IMR-90 (cell line): ENCODE results near the gene FAM53B. TPM values are rescaled to one million over a fixed set of nuclear protein-coding genes. Genes with fewer than 3 reads are reported as not detected.

Experiments
- ATAC-seq: fragments of 200-7000 bp; cut with Tn5 transposase; 2 replicates; pipeline ENCODE4 v1.9.1; 2020; ENCODE audit warnings: low read depth, mild to moderate bottlenecking, moderate library complexity
- BruUV-seq: library from RNA; stranded (reverse); fragments of 400-500 nt; replicated peaks from 2 replicates; lab custom pipeline; 2021; lab: Mats Ljungman, UMichigan
- CTCF ChIA-PET: fragments of 300-600 bp; formaldehyde crosslinking; extraction: SDS; loops from one replicate; lab custom pipeline; 2021; ENCODE audit warnings: antibody characterized with exemption; lab: Yijun Ruan, JAX
- POLR2A ChIA-PET: fragments of 300-600 bp; sonication (Branson Sonifier 250); formaldehyde crosslinking; loops from one replicate; lab custom pipeline; 2022; ENCODE audit warnings: antibody characterized with exemption; ENCODE audit not compliant: unreplicated experiment; lab: Charles Lee
- DNase-seq: peaks from one replicate; pipeline ENCODE4 v3.0.0; 2013
- H2AFZ ChIP-seq: replicated peaks from 2 replicates; pipeline ENCODE3; 2013; ENCODE audit warnings: low read length, mild to moderate bottlenecking; ENCODE audit not compliant: poor library complexity
- H2AK5ac ChIP-seq: 2 replicates; pipeline ENCODE4 v1.6.1; 2013; ENCODE audit warnings: low read depth, low read length, inconsistent platforms
- H2AK9ac ChIP-seq: replicated peaks from 2 replicates; pipeline ENCODE3; 2013; ENCODE audit warnings: mild to moderate bottlenecking, low read depth, low read length, moderate library complexity; ENCODE audit not compliant: poor library complexity
- H2BK120ac ChIP-seq: 2 replicates; pipeline ENCODE4 v1.6.1; 2013; ENCODE audit warnings: low read depth, low read length, inconsistent platforms
- H2BK15ac ChIP-seq: 3 replicates; pipeline ENCODE4 v1.6.1; 2013; ENCODE audit warnings: low read depth, low read length, inconsistent platforms
- H2BK20ac ChIP-seq: 2 replicates; pipeline ENCODE4 v1.6.1; 2013; ENCODE audit warnings: low read depth, mild to moderate bottlenecking, inconsistent platforms, low read length, moderate library complexity
- H2BK5ac ChIP-seq: 2 replicates; pipeline ENCODE4 v1.6.1; 2013; ENCODE audit warnings: mild to moderate bottlenecking, low read depth, low read length, inconsistent platforms; ENCODE audit not compliant: poor library complexity, severe bottlenecking
- H3K14ac ChIP-seq: replicated peaks from 2 replicates; pipeline ENCODE4 v1.6.1; 2013; ENCODE audit warnings: low read depth, low read length, inconsistent platforms
- H3K18ac ChIP-seq: 2 replicates; pipeline ENCODE4 v1.6.1; 2013; ENCODE audit warnings: low read depth, low read length, control low read depth
- H3K23ac ChIP-seq: 2 replicates; pipeline ENCODE4 v1.6.1; 2013; ENCODE audit warnings: low read depth, low read length, inconsistent platforms
- H3K27ac ChIP-seq: 2 replicates; pipeline ENCODE4 v1.5.1; 2013; ENCODE audit warnings: mild to moderate bottlenecking, control low read depth, low read length; ENCODE audit not compliant: insufficient read depth
- H3K27me3 ChIP-seq: 2 replicates; pipeline ENCODE4 v1.6.1; 2013; ENCODE audit warnings: low read length; ENCODE audit not compliant: control insufficient read depth, insufficient read depth
- H3K36me3 ChIP-seq: 2 replicates; pipeline ENCODE4 v1.6.1; 2013; ENCODE audit warnings: low read length, mixed read lengths; ENCODE audit not compliant: control insufficient read depth, insufficient read depth
- H3K4ac ChIP-seq: 2 replicates; pipeline ENCODE4 v1.6.1; 2013; ENCODE audit warnings: low read depth, low read length, inconsistent platforms
- H3K4me1 ChIP-seq: 2 replicates; pipeline ENCODE4 v1.6.1; 2013; ENCODE audit warnings: low read length, mixed read lengths; ENCODE audit not compliant: control insufficient read depth, insufficient read depth
- H3K4me2 ChIP-seq: 2 replicates; pipeline ENCODE4 v1.6.1; 2013; ENCODE audit warnings: low read depth, mild to moderate bottlenecking, control low read depth, low read length, moderate library complexity
- H3K4me3 ChIP-seq: 2 replicates; pipeline ENCODE4 v1.5.1; 2013; ENCODE audit warnings: low read depth, mild to moderate bottlenecking, control low read depth, low read length, moderate library complexity; ENCODE audit not compliant: insufficient read depth
- H3K56ac ChIP-seq: 2 replicates; pipeline ENCODE4 v1.6.1; 2013; ENCODE audit warnings: low read length, inconsistent platforms; ENCODE audit not compliant: insufficient read depth; ENCODE audit errors: extremely low read depth
- H3K79me1 ChIP-seq, 2 experiments: 2 replicates each; pipeline ENCODE4 v1.6.1; 2013; ENCODE audit warnings: low read length in 2 of 2, inconsistent platforms in 1 of 2, low read depth in 1 of 2
- H3K9ac ChIP-seq: 2 replicates; pipeline ENCODE4 v1.6.1; 2013; ENCODE audit warnings: low read depth, low read length, control low read depth
- H3K9me1 ChIP-seq: 2 replicates; pipeline ENCODE4 v1.6.1; 2013; ENCODE audit warnings: low read length, inconsistent platforms; ENCODE audit not compliant: insufficient read depth
- H3K9me3 ChIP-seq: 2 replicates; pipeline ENCODE4 v1.6.1; 2013; ENCODE audit warnings: low read length; ENCODE audit not compliant: control insufficient read depth, insufficient read depth
- H4K20me1 ChIP-seq: 2 replicates; pipeline ENCODE4 v1.6.1; 2013; ENCODE audit warnings: low read length, inconsistent platforms; ENCODE audit not compliant: insufficient read depth
- H4K5ac ChIP-seq: 2 replicates; pipeline ENCODE4 v1.6.1; 2013; ENCODE audit warnings: mild to moderate bottlenecking, low read depth, low read length, control low read depth
- H4K8ac ChIP-seq, 2 experiments: 2 replicates each; pipeline ENCODE4 v1.6.1; 2013; ENCODE audit warnings: low read depth in 2 of 2, low read length in 2 of 2, control low read depth in 1 of 2, inconsistent platforms in 1 of 2
- H4K91ac ChIP-seq: 2 replicates; pipeline ENCODE4 v1.6.1; 2013; ENCODE audit warnings: low read depth, low read length, inconsistent platforms; ENCODE audit not compliant: insufficient read depth
- BHLHE40 ChIP-seq: fragments of 150-350 bp; IDR thresholded peaks from 2 replicates; pipeline ENCODE4 v1.6.1; 2016; ENCODE audit warnings: mild to moderate bottlenecking, low read depth, low read length
- CEBPB ChIP-seq: IDR thresholded peaks from 2 replicates; pipeline ENCODE4 v1.6.1; 2012; ENCODE audit warnings: low read depth, low read length, improper control_type of control experiment
- CHD1 ChIP-seq: IDR thresholded peaks from 2 replicates; pipeline ENCODE4 v1.6.1; 2012; ENCODE audit warnings: low read depth, low read length, improper control_type of control experiment
- MAZ ChIP-seq: IDR thresholded peaks from 2 replicates; pipeline ENCODE4 v1.6.1; 2012; ENCODE audit warnings: low read depth, mild to moderate bottlenecking, low read length, improper control_type of control experiment, moderate library complexity, borderline replicate concordance
- MXI1 ChIP-seq: IDR thresholded peaks from 2 replicates; pipeline ENCODE4 v1.6.1; 2012; ENCODE audit warnings: low read depth, mild to moderate bottlenecking, low read length, moderate library complexity, borderline replicate concordance
- NFE2L2 ChIP-seq: fragments of 150-350 bp; IDR thresholded peaks from 2 replicates; pipeline ENCODE4 v1.6.1; 2016; ENCODE audit warnings: low read depth, mild to moderate bottlenecking, low read length
- POLR2A ChIP-seq: IDR thresholded peaks from 2 replicates; pipeline ENCODE4 v1.6.1; 2012; ENCODE audit warnings: mild to moderate bottlenecking, low read depth, low read length
- RFX5 ChIP-seq: IDR thresholded peaks from 2 replicates; pipeline ENCODE4 v1.8.0; 2012; ENCODE audit warnings: low read depth, mild to moderate bottlenecking, low read length, moderate library complexity
- SMC3 ChIP-seq: fragments of 150-350 bp; IDR thresholded peaks from 2 replicates; pipeline ENCODE4 v1.6.1; 2016; ENCODE audit warnings: low read depth, mild to moderate bottlenecking, antibody characterized with exemption, low read length, moderate library complexity
- USF2 ChIP-seq: fragments of 150-350 bp; IDR thresholded peaks from 2 replicates; pipeline ENCODE4 v1.6.1; 2017; ENCODE audit warnings: mild to moderate bottlenecking, antibody characterized with exemption, low read length, low read depth
- WGBS, 2 experiments: methylation state at CpG; one replicate each; pipeline versions ENCODE4 v1.1.5 to v1.1.7; 2013; ENCODE audit warnings: missing lambda C conversion rate in 2 of 2; ENCODE audit not compliant: insufficient read length in 1 of 2; ENCODE audit errors: extremely low coverage in 2 of 2; 5-methylcytosine and 5-hydroxymethylcytosine counted together
- dilution Hi-C: fragments of 300-500 bp; cut with HindIII; formaldehyde crosslinking; loops from one replicate; pipeline ENCODE4 v1.14.3; 2018; ENCODE audit warnings: low sequenced_read_pairs; ENCODE audit not compliant: unreplicated experiment
- in situ Hi-C: fragments of 300-500 bp; cut with MboI; formaldehyde crosslinking; loops from 3 replicates; pipeline ENCODE4 v1.14.3; 2019; ENCODE audit warnings: low sequenced_read_pairs, inconsistent platforms, mixed read lengths
- intact Hi-C: fragments of 100-400 bp; cut with micrococcal nuclease; formaldehyde crosslinking; loops from 2 replicates; pipeline ENCODE4 v1.10.0; 2022
- polyA plus RNA-seq, 3 experiments: library from polyadenylated mRNA; depleted of rRNA; stranded (reverse); fragments of >200 nt; gene quantifications; 2 replicates each; pipeline ENCODE4 v1.2.3, GENCODE V29; 2012; ENCODE audit warnings: low replicate concordance in 1 of 3
- total RNA-seq: library from RNA; depleted of rRNA; stranded (reverse); fragments of >200 nt; gene quantifications from 2 replicates; pipeline ENCODE4 v1.2.3, GENCODE V29; 2012
- TF ChIP-seq, protein P1 (sequence below): fragments of 150-350 bp; IDR thresholded peaks from 2 replicates; pipeline ENCODE4 v1.6.1; 2016; ENCODE audit warnings: low read depth, mild to moderate bottlenecking, low read length, moderate library complexity, borderline replicate concordance

FAM53B gene
- total and polyA plus RNA-seq, 2 of the 4 experiments (the other 2 are of a cell fraction): 3.8 to 5.7 TPM

DNA sequence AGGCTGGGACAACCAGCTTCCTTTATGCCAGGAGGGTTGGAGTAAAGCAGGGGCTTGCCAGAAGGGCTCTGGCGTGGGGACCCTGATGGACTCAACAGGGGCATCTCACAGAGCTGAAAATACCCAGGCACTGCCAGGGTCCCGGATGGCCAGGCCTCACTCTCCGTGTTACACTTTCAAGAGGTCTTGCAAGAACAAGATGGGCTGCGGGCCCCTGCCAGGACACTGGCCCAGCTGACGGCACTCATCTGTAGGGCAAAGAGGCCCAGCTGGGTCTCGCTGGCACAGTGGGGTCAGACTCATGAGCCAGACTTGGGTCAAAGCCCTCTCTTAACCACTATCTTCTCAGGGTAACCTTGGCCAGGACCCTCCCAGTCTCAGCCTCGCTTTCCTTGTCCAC lies 90.9 kb downstream of the FAM53B start:
- Histone ChIP-seq H2BK120ac (no peak overlapping the region), H3K23ac (no peak overlapping the region), H3K27me3 (no peaks in the 10 kb centered on the region), H3K9ac (no peak overlapping the region), H4K20me1 (peaks cover under 1% of the 10 kb centered on the region), H3K4ac (no peak overlapping the region), H3K4me2 (no peak overlapping the region), H2BK15ac (no peak overlapping the region), H2BK20ac (no peak overlapping the region), H3K9me1 (peaks cover 22% of the 10 kb centered on the region), H2AK9ac (no peak overlapping the region), H4K91ac (no peak overlapping the region), H4K5ac (no peak overlapping the region), H2AK5ac (no peak overlapping the region), H3K79me1 (peaks cover 3 to 9% of the 10 kb centered on the region in 2 experiments; a peak in 2 of 4 replicates), H4K8ac (no peak overlapping the region), H3K14ac (no peak overlapping the region), H3K4me1 (peaks cover 12% of the 10 kb centered on the region), H3K9me3 (no peaks in the 10 kb centered on the region), H3K4me3 (no peak overlapping the region), H2AFZ (no peak overlapping the region), H3K18ac (no peak overlapping the region), H3K56ac (no peak overlapping the region), H3K27ac (no peak overlapping the region), H2BK5ac (no peak overlapping the region), H3K36me3 (no peaks in the 10 kb centered on the region)
- ChIA-PET CTCF (no interaction called here), POLR2A (no interaction called here)
- TF ChIP-seq CEBPB (no peak), BHLHE40 (no peak), USF2 (no peak), SMC3 (no peak), CHD1 (no peak), MXI1 (no peak), NFE2L2 (no peak), POLR2A (no peak), RFX5 (no peak), MAZ (no peak)
- TF ChIP-seq, protein P1, sequence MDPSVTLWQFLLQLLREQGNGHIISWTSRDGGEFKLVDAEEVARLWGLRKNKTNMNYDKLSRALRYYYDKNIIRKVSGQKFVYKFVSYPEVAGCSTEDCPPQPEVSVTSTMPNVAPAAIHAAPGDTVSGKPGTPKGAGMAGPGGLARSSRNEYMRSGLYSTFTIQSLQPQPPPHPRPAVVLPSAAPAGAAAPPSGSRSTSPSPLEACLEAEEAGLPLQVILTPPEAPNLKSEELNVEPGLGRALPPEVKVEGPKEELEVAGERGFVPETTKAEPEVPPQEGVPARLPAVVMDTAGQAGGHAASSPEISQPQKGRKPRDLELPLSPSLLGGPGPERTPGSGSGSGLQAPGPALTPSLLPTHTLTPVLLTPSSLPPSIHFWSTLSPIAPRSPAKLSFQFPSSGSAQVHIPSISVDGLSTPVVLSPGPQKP: no peak
- DNase-seq (no peak), ATAC-seq (no peak)
- in situ Hi-C loops: no loop called here
- WGBS, 2 experiments: 42% methylated on average over 2 of the region's 7 CpGs; no CpG with 5 or more reads in 1 of the 2 experiments
- dilution Hi-C loops: no loop called here
- no TSS peak for BruUV-seq
- intact Hi-C loops: no loop called here
